Measurements from ENCODE around the gene C1QTNF3.

GRCh38 chr5:34002629-34003328, 40.2 kb downstream of the C1QTNF3 start:
- no peak for TF ChIP-seq CTCF (conservative IDR thresholded peaks at IDR 0.05; ENCODE audit: low read depth, low read length)
- TF ChIP-seq EZH2 (IDR thresholded peaks at IDR 0.05; ENCODE audit: borderline replicate concordance, low read depth, low read length, poor library complexity, severe bottlenecking): no peak

Measured in A673 (cell line).